ENCODE data around the gene SCUBE3.

DNA sequence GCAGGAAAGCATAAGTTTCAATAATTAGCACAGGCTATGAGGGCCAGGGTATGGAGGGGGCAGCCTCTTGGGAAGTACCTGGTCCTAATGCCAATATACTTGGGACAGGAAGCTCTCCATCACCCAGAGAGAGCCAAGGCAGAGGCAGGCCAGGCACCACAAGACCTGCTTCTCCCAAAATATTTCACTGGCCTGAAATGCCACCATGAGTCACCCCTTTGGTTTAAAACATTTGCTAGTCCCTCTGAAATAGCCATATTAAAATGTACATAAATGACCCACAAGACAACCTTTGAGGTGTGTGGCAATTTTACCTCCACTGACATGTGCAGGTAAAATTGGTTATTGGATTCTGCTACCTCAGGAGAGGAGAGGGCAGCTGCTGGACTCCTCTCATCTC is 23.4 kb upstream of the SCUBE3 start:
- TF ChIP-seq POLR2A (IDR thresholded peaks at IDR 0.05; ENCODE audit: low read depth, low read length) (no peak), POLR2AphosphoS5 (IDR thresholded peaks at IDR 0.05; ENCODE audit: low read depth, low read length) (no peak)

Data from GM12891 (cell line).